Colon (tissue), 2 donors: ENCODE measurements around the gene LHX1.

ENCODE experiments used
- FAIRE-seq: peaks from 2 replicates; lab custom pipeline; 2012; peaks lifted over from hg19 to GRCh38; lab: Jason Lieb, UNC
- donor health status: control.
- donor health status: control.

LHX1 gene

GRCh38 chr17:36922175-36922574 lies 15.1 kb upstream of the LHX1 start:
- no peak for FAIRE-seq

GRCh38 chr17:36923814-36924221 lies 13.5 kb upstream of the LHX1 start:
- no peak for FAIRE-seq

- no peak for FAIRE-seq
Observed at GRCh38 chr17:36926226-36926625, 11.0 kb upstream of the LHX1 start.

- FAIRE-seq: no peak
Observed at GRCh38 chr17:36926701-36927100, 10.6 kb upstream of the LHX1 start.

GRCh38 chr17:36928471-36929345 lies 8.6 kb upstream of the LHX1 start:
- no peak for FAIRE-seq

GRCh38 chr17:36929851-36930582 lies 7.3 kb upstream of the LHX1 start:
- FAIRE-seq: no peak

- FAIRE-seq: no peak
Observed at GRCh38 chr17:36930583-36930900, 6.7 kb upstream of the LHX1 start.

GRCh38 chr17:36931096-36931696 lies 6.1 kb upstream of the LHX1 start:
- no peak for FAIRE-seq

GRCh38 chr17:36931697-36932382 lies 5.4 kb upstream of the LHX1 start:
- no peak for FAIRE-seq

GRCh38 chr17:36932383-36932693 lies 4.9 kb upstream of the LHX1 start:
- no peak for FAIRE-seq

GRCh38 chr17:36932694-36933511 lies 4.4 kb upstream of the LHX1 start:
- no peak for FAIRE-seq

GRCh38 chr17:36933512-36934143 lies 3.6 kb upstream of the LHX1 start:
- FAIRE-seq: no peak

GRCh38 chr17:36934144-36934691 lies 3.1 kb upstream of the LHX1 start:
- FAIRE-seq: no peak

GRCh38 chr17:36934692-36935630 lies 2.3 kb upstream of the LHX1 start:
- no peak for FAIRE-seq

- FAIRE-seq: no peak
Observed at GRCh38 chr17:36935671-36936454, 1.4 kb upstream of the LHX1 start.

GRCh38 chr17:36936455-36937000 lies 747 bp upstream of the LHX1 start:
- no peak for FAIRE-seq

- no peak for FAIRE-seq
Observed at GRCh38 chr17:36937959-36938565, 787 bp downstream of the LHX1 start.

- FAIRE-seq: no peak
Observed at GRCh38 chr17:36938566-36939051, 1.3 kb downstream of the LHX1 start.
